PC-3 (cell line): ENCODE measurements around the gene CLEC2A.

Source experiments
- CTCF ChIP-seq: fragments of 300-600 bp; sonication (generic); conservative IDR thresholded peaks from 2 replicates; pipeline ENCODE4 v1.5.1; 2017; ENCODE audit warnings: antibody characterized with exemption, low read depth, mild to moderate bottlenecking, low read length
- EZH2 ChIP-seq: fragments of 300-600 bp; sonication (generic); IDR thresholded peaks from one replicate; pipeline ENCODE4 v1.6.1; 2017; ENCODE audit warnings: antibody characterized with exemption, mild to moderate bottlenecking, low read length; ENCODE audit not compliant: unreplicated experiment

GRCh38 chr12:9872162-9872561 is 60.0 kb downstream of the CLEC2A start:
- no peak for TF ChIP-seq CTCF
- TF ChIP-seq EZH2 = no peak
